Measurements from ENCODE around the gene ZNF804A.

DNA sequence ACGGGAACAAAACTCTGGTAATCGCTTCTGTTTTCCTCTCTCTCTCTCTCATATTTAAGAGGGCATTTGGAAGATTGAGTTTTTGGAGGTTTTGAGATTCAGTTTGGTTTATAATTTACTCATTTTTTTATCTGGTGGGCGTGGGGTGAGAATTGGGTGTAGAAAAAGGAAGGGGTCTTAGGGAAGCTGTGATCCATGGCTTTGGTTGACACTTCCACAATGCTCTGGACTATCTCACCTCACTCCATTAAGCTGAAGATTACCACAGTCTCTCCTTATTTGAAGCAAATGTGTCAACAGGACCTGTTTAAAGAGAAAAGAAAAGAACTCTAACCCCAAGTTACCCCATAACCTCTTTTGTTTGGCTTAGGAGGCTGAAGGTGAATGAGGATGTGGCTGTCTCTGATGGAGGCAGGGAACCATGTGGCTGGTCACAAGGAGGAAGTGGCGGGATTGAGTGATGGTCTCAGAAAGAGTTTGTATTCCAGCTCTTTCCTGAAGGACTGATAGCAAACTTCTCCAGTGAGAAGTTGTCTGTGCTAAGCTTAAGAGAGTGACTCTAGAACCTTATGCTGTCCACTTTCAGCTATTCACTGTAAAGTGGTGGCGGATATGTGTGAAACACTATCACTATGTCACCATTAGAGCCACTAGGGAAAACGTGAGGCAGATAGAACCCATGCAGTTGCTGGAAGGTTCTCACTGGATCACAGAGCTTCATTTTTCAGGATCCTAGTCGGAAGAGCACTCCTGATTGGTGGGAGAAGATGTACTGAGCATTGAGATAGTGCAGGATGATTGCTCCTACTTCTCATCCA, 934 bp downstream of the ZNF804A start:
- TF ChIP-seq EP300 (IDR thresholded peaks at IDR 0.05) (no peak), POLR2A (IDR thresholded peaks at IDR 0.05) (no peak)
- TF ChIP-seq, protein P1, sequence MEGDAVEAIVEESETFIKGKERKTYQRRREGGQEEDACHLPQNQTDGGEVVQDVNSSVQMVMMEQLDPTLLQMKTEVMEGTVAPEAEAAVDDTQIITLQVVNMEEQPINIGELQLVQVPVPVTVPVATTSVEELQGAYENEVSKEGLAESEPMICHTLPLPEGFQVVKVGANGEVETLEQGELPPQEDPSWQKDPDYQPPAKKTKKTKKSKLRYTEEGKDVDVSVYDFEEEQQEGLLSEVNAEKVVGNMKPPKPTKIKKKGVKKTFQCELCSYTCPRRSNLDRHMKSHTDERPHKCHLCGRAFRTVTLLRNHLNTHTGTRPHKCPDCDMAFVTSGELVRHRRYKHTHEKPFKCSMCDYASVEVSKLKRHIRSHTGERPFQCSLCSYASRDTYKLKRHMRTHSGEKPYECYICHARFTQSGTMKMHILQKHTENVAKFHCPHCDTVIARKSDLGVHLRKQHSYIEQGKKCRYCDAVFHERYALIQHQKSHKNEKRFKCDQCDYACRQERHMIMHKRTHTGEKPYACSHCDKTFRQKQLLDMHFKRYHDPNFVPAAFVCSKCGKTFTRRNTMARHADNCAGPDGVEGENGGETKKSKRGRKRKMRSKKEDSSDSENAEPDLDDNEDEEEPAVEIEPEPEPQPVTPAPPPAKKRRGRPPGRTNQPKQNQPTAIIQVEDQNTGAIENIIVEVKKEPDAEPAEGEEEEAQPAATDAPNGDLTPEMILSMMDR (IDR thresholded peaks at IDR 0.05), result no peak
